KG1 (cell line): ENCODE data around the gene GPC3.

Source experiments
- DNase-seq: peaks from one replicate; lab custom pipeline; 2025; lab: John Stamatoyannopoulos, UW

The GPC3 gene

DNA sequence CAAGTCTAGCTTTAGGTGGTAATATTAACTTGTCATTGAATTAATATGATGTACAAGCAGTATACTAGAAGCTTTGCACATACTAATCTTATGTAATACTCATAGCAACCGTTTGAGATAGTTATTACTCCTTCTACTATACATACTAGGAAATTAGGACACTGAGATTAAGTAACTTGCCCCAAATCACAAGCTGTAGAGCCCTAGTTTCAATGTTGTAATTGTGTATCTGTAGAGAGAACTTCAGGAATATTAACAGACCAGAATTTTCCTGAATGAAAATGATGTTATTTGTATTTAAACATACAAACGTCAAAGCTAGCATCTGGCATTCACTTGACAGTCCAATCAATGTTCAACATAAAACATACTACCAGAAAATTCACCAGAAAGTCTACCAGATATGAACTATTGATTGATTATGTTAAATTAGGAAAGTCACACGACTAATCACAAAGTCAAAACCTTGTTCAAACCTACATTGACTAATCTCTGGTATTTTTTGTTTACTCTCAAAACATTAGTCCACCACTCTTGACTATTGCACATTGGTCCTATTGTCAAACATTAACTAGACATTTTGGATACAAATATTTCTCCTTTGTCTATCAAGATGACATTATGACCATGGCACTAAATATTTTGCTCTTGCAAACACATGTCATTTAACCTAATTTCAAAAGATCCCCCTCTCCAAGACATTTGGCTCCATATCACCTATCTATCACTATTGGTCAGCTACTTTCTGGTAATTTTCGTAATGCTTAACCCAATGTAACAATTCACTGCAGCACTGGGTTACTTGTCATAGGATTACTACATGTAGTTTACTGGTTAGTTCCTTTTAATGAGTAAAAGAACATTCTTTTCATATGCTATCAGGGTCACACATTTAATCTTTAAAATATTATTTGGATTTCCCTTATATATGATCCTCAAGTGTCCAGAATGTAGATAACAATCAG, 100.7 kb downstream of the GPC3 start:
- no peak for DNase-seq

DNA sequence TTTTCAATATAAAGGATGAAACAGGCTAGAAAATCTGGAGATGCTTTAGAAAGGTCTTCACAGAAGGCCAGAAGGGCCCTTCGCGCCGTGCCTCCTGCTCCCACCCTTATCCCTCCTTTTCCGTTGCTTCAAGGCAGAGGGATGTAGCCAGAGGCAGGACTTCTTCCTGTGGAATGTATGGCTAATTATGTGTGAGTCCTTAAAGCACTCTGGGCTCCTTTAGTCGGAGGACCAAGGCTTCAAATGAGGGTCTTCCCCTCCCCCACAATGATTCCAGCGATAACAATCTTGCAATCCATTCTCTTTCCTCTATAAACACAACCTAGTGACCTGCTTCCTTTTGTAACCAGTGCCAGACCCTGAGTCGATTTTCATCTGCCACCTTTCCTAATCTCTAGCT, 103.5 kb downstream of the GPC3 start:
- no peak for DNase-seq

DNA sequence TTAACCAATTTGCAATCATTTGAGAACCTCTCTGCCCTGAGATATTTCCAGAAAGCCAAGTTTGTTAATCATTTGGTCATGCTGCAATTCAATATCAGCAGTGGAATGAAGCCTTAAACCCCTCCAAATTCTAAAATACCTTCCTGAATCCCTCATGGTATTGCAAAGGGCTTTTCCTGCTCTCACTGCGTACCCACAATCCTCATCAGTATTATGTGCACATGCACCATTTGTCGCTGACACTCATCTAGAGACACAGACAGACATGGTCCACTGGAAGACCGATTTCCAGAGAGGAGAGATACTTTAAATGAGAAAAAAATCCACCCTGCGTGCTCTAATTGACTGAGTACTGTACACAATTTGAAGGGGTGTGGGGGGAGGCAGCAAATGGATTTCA, 104.4 kb downstream of the GPC3 start:
- no peak for DNase-seq

DNA sequence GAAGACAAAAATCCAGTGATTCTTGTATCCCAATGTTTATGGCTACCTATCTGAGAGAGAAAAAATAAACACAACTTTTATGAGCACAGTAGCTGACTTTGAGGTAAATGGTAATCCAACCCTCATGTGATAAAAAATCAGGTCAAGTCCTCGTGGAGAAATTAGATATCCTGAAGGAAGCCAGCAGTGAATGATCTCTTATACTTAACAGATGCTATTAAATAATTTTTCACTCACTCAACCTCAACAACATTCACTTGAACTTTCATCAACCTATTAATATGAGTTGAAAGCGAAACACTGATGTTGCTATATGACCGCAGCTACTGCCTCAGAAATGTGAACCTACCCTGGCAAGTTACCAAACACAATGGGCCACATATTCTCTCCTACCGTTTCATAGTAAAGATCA, 105.4 kb downstream of the GPC3 start:
- no peak for DNase-seq

DNA sequence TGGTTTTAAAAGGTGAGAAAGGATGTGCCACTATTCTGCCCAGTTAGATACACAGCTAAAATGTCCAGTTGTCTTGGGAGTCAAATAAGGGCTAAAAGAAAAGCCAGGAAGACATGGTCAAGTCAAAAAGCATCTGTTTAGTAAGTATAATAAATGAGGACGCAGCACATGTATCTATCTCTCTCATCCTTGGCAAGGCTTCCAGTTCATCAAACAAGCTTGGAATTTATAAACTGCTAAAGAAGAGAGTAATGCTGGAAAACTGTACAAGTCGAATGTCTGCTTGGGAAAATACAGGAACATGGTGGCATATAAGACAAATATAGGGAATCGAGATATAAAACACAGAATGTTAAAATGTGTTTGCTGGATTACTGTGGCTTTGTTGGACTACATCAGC, 106.7 kb downstream of the GPC3 start:
- no peak for DNase-seq

DNA sequence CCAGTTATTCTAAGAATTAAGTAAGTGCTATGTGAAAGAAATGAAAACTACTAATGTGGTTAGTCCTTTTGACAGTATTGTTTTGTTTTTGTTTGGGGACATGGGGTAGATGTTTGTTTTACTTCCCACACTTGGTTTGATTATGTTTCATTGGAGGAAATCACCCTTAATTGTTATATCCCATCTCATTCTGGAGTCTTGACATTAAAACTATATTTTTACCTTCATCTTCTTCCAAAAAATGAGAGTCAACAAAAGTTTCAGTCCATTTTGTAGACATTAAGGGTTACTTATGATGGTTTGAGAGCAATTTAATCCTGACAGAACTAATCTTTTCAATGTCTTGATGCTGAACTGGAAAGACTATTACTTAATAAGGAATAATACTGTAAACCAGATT, 108.7 kb downstream of the GPC3 start:
- no peak for DNase-seq

DNA sequence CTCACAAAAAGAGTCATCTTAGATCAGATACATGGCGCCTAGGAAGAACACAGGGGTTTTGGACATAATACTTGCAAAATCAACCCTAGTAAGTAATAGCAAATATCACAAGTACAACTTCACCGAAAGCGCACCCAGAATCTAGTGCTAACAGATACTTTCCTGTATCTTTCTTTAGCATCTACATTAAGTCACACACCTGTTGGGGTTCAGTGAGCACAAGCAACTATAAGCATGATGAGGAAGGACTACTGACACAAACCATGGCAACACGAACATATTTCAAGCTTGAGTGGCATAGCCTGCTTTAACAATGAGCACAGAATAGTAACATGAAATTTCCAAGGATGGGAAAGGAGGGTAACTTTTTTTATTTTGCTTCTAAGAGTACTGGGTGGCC, 116.1 kb downstream of the GPC3 start:
- DNase-seq, result no peak

DNA sequence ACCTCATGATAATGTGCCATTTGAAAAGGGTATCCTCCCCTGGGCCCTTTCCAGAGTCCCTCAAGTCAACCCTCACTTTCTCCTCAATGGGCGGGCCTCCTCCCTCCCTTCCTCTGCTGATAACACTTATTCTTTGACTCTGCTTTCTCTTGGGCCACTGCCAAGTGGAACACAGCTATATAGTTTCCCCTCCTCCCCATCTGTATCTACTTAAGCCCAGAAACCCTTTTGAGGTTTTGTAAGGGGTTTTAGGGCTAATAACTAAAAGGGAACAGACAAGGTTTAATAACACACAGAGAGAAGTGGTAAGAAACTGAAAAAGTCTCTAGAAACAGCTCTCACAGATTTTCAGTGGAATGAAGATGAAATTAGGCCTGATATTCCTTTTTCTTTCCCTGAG, 116.7 kb downstream of the GPC3 start:
- no peak for DNase-seq

DNA sequence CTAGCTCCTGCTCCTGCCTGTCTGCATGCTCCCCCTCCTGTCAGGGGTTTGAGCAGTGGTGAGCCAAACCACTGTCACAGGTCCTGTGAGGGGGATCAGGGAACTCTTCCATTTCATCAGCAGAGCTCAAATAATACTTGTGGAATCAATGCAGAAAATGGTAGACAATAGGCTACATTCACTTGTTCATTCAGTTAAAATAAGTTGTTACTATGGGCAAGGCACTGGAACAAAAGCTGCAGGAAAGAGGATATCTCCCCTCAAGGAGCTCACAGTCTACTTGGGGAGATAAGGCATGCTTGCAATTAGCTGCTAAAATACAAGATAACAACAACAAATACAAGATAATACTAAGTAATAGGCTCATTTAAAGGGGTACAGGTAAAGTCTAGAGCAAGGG, 117.1 kb downstream of the GPC3 start:
- DNase-seq, result no peak

DNA sequence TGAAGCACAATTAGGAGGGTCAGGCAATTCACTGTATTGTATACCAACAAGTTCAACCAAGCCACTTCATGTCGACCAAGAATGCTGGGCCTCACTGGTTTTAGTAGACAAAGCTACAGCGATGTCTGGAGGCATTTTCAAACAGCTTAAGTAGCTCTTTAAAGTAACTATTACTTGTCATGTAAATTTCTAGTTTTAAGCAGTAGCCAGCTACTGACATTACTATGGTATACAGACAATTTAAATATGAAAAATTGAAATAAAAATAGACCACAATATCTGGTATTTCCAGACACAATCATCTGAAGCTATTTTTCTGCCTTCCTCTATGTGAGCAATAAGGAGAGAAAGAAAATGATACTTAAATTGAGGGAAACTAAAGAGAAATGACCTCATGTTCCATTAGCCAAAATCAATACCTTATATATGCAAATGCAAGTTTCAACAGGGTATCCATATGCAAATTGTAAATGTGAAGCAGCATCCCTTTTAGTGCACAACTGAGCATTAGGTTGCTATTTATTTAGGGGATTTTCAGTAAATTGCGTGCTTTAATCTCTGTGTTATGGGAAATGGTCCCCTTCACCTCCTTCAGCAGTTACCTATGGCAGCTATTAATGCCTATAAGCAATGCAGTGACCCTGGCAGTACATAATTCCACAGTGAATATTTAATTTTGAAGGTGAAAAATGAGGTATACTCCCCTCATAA, 119.5 kb downstream of the GPC3 start:
- DNase-seq, result no peak

DNA sequence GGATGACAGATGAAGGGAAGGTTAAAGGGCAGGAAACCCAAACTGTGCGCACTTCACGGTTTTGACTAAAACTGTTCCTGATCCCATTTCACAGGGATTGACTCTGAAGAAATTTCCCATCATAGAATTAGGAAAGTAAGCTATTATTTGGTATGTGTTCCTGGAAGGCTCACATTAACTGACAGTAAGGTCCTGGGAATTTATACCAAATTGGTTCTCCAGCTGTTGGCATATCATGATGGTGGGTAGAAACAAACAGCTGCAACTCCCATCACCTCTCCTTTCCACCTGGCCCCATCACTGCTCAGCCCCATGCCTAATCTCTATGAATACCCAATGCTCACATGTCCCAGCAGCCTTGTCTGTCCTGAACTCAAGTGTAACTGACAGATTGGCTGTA, 121.2 kb downstream of the GPC3 start:
- no peak for DNase-seq

DNA sequence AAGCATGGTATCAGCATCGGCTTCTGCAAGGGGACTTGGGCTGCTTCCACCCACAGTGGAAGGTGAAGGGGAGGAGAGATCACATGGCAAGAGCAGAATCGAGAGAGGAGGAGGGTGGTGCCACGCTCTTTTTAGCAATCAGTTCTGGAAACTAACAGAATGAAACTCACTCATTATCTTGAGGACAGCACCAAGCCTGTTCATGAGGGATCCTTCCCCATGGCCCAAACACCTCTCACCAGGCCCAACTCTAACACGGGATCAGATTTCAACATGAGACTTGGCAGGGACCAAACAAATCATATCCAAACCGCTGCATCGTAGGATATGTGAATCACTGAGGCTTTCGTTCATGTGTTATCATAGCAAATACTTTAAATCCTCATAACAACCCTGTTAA, 125.5 kb downstream of the GPC3 start:
- no peak for DNase-seq

DNA sequence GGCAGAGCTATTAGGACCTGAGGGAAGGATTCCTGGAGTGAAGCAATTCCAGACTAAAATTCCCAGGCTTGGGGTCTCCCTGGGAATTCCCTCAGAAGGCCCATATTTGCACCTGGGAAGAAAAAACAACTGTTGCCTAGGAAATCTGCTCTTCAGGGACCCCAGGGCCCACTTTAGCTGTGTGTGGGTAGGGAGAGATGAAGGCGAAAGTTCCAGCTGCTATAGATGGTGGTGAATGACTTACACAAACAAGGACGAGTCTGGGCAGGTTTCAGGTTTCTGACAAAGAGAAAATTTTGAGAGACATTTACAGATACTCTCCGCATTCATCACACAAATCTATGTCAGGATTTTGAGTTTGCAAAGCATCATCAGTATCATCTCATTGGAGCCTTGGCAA, 126.1 kb downstream of the GPC3 start:
- DNase-seq, result no peak

DNA sequence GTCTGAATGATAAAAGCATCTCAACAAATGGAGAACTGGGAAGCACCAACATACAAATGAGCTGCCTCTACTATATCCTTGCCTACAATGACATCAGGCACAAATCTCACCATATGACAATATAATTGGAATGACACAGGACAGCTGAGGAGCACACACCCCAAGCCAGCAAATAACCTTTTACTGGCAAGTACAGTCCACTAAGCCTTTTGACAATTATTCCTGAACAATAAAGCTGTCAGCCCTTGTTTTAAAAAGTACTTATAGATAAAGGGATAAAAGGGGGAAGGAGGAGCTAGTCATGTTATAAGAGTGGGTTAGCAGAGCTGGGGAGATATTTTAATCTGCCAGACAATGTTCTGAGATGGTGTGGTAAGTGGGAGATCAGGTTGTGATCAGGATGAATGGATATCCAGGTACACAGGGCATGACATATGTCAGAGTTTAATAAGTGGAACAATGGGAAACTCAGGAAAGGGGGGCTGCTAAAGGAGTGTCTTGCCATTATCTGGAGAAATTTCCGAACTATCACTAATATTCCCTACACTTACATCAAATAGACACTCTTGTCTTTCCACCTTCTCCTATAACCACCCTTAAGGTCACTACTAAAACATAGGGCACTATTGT, 127.6 kb downstream of the GPC3 start:
- no peak for DNase-seq

DNA sequence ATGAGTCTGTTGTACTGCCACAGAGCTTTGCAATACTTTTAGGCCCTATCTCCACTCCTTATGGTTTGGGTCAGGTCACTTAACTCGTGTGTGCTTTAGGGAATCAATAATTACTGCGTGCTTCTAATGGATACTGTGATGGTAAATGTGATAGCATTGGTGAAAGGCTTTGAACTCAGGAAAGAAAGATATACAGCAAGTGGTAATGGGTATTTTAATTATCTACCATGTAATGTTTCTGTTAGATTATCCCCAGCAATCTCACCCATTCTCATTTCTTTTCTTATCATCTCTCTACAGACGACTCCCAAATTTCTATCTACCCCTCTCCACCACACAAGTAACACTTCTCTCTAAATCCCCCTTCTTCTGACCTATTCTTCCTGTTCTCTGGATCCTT, 128.6 kb downstream of the GPC3 start:
- DNase-seq, result no peak

DNA sequence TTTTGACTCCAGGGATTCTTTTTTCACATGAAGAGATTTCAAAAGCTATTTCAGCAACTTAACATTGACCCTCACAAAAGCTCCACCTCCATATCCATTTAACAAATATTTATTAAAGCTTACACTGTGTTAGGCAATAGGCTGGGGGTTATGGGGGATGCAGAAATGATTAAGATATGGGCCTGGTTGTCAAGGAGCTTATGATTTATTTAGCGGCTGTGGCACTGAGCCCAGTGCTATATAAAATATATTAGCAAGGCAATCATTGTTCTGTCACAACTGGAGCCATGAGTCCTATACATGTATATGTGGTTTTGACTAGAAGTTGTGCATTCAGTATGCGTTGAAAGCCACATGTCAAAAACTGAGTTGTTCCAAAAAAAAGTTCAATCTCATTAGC, 131.1 kb downstream of the GPC3 start:
- DNase-seq, result no peak

DNA sequence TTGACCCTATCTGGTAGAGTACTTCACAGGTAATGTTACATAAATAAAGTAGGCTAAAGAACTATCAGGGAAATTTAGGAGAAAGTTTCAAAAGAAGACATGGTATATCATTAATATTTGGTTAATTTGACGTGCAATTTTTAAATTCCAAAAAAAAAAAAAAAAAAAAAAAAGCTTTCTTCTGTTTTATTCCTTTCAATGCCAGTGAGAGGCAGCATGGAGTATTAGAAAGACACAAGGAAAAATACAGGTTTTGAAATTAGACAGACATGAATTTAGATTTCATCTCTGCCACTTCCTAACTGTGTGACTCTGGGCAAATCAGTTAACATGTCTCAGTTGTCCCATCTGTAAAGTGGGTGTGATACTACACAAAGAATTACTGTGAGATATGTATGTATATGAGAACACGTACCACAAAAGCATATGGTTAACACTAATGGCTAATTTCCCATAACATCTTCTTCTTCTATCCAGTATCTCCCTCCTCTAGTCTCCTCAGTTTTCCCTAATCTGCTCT, 132.5 kb downstream of the GPC3 start:
- no peak for DNase-seq

DNA sequence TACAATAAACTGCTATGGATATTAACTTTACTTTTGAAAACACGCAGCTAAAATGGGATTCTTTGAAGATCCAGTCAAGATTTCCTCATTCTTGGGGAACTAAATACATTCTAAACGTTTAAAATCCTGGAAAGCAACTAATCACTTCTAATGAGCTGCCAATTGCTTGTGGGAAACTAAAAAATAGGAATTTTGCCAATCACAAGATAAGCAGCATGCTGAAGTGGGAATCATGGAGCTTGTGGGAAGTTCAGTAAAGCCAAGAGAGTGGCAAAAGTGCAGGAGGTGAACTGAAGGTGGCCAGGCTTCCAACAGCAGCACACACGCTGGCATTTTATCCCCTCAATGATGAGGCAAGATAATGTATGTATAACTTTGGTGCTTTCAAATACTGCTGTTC, 133.0 kb downstream of the GPC3 start:
- DNase-seq, result no peak

DNA sequence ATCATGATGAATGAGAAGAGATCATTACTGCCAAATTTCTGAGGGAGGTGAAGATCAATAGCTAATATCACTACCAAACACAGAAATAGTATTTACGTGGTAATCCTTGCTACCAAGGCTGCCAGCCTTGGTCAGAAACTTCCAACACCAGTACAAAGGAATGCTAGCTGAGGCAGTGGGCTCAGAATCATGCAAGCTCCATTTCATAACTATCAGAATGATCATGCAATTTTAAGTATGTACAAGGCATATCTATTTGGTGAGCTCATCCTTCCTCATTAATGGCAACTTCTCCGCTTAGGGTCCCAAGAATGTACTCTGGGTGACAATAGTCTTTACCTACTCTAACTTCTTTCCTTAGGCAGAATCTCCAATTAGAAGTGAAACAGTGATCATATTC, 135.0 kb downstream of the GPC3 start:
- DNase-seq, result no peak

DNA sequence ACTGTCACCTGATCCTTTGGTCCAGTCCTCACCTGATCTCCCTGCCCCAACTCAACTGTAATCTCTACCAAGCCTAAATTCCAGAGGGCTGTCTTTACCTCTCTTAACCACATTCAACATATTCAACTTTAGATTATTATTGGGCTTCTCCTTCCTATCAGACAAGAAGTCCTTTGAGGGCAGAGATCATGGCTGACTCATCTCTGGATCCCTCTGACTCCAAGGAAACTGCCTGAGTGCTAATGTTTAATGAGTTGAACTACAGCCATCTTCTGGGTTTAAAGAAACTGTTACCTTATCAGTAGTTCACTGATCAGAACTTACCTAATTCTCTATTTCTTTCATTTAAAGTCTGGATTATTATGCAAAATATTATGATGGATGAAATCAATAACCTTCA, 135.7 kb downstream of the GPC3 start:
- DNase-seq, result no peak

DNA sequence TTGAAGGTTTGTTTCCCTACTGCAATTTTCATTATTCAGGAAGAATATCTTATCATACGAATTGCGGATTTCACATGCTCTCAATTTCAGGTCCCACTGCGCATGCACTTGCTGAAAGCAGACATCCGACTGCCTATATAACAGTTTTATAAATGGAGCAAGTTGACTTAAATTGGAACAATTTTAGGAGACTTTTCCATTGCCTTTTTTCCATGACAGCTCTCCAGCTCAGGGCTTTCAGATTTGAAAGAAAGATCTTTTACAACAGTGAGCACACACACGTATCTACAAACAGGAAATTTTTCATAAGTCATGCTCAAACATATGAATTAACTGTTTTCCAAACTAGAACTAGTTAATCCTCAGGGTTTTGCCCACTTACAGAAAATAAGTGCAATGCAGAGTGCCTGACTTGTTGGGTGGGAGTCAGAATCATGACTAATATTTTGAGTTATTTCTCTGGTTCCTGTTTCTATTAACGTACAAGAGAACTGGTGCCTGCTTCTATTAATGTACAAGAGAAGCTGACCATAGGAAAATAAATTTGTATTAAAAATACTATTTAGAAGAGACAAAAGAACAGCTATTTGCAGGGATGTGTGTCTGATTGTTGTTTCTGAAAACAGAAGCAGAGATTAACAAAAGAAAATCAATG, 137.9 kb downstream of the GPC3 start:
- DNase-seq, result no peak

DNA sequence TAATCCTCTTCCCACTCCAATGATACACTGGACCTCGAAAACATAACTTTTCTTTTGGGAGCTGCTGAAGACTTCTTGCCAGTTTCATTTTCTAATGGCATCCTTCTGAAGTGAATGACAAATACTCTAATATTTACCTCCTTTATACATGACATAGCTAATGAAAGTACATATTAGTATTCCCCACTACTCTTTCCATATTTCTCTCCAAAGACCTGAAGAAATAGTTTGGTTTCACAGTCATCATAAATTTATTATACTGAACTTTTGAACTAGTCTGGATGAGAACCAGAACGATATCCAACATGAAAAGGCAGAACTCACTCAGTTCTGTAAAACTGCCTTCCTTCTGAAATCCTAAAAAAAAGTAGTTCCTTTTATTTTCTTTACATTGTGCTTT, 139.1 kb downstream of the GPC3 start:
- DNase-seq, result no peak
